Measurements from ENCODE around the gene LRRN4CL. TPM values are rescaled to one million over a fixed set of nuclear protein-coding genes. Genes with fewer than 3 reads are reported as not detected.
"Not testable (repeated sequence)": the region's sequence is repeated elsewhere in the genome, so short reads cannot be mapped to it uniquely, and the experiment has no call there.

LRRN4CL gene
- total and polyA plus RNA-seq, 8 donors: 1.6 to 20.0 (median 5.8) TPM

- DNase-seq: no peak
- intact Hi-C loops (cut with DNase I; ENCODE audit: low total_unique reads): no loop called here
- peak overlapping the region; percentile 92 to 99 (median 99) for H3K4me3 ChIP-seq
- TF ChIP-seq POLR2AphosphoS5 (IDR thresholded peaks at IDR 0.05): no peak
- H3K36me3 ChIP-seq: peaks cover 23 to 47% (median 45%) of the 10 kb centered on the region in 4 donors
- H3K4me1 ChIP-seq: peaks cover 20 to 56% (median 39%) of the 10 kb centered on the region in 4 donors
- H3K27ac ChIP-seq: peak overlapping the region; percentile 91 to 95 (median 93)
- no peaks in the 10 kb centered on the region for H3K9me3 ChIP-seq
- WGBS, 5 donors: 2 to 4% (median 3%) methylated on average over 9 to 16 of the region's 16 CpGs
- H3K27me3 ChIP-seq: no peaks in the 10 kb centered on the region
Measured at GRCh38 chr11:62678433-62678769, 10.9 kb downstream of the LRRN4CL start.

- TF ChIP-seq CTCF (IDR thresholded peaks at IDR 0.05) (no peak), POLR2A (IDR thresholded peaks at IDR 0.05) (no peak), POLR2AphosphoS5 (IDR thresholded peaks at IDR 0.05) (no peak), EP300 (IDR thresholded peaks at IDR 0.05) (no peak)
- H3K27ac ChIP-seq: peak overlapping the region in 4 of 5 donors; percentile 91 to 95 (median 94)
- peaks cover 27 to 63% (median 46%) of the 10 kb centered on the region in 4 donors for H3K4me1 ChIP-seq
- H3K36me3 ChIP-seq: peaks cover 23 to 51% (median 47%) of the 10 kb centered on the region in 4 donors
- no peaks in the 10 kb centered on the region for H3K9me3 ChIP-seq
- intact Hi-C loops (cut with DNase I; ENCODE audit: low total_unique reads): no loop called here
- no peak for DNase-seq
- no peaks in the 10 kb centered on the region for H3K27me3 ChIP-seq
- H3K4me3 ChIP-seq: peak overlapping the region in 3 of 4 donors; percentile 92 to 99 (median 99)
- WGBS, 5 donors: 72 to 79% (median 77%) methylated on average over 15 of the region's 15 CpGs
Measured at GRCh38 chr11:62677714-62678113, 11.6 kb downstream of the LRRN4CL start.

DNA sequence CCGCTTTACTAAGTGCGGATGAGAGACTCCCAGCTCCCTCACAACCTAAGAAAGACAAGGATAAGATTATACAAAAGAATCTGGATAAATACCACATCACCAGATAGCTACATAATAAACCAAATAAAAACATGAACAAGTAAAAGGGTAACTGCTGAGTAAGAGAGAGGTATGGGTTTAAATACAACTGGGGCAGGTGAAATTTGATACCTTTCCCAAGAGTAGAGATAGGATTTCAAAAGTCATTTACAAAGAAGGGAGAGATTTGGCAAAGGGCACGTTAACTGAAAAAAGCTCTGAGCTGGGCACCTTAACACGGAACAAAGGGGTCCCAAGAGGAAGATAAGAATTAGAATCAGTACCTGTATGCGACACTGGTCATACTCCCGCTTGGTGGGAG is 12.2 kb downstream of the LRRN4CL start:
- Histone ChIP-seq H3K4me1 (peaks cover 31 to 66% (median 51%) of the 10 kb centered on the region in 4 donors), H3K36me3 (peaks cover 23 to 51% (median 47%) of the 10 kb centered on the region in 4 donors), H3K27ac (no peak overlapping the region), H3K4me3 (peak overlapping the region in 2 of 4 donors; percentile 92 to 99), H3K9me3 (no peaks in the 10 kb centered on the region), H3K27me3 (no peaks in the 10 kb centered on the region)
- WGBS, 5 donors: 56 to 67% (median 61%) methylated on average over 6 of the region's 6 CpGs
- intact Hi-C loops (cut with DNase I; ENCODE audit: low total_unique reads): no loop called here
- no peak for DNase-seq
- TF ChIP-seq EP300 (IDR thresholded peaks at IDR 0.05) (no peak), POLR2AphosphoS5 (IDR thresholded peaks at IDR 0.05) (no peak), POLR2A (IDR thresholded peaks at IDR 0.05) (no peak), CTCF (IDR thresholded peaks at IDR 0.05) (no peak)

DNA sequence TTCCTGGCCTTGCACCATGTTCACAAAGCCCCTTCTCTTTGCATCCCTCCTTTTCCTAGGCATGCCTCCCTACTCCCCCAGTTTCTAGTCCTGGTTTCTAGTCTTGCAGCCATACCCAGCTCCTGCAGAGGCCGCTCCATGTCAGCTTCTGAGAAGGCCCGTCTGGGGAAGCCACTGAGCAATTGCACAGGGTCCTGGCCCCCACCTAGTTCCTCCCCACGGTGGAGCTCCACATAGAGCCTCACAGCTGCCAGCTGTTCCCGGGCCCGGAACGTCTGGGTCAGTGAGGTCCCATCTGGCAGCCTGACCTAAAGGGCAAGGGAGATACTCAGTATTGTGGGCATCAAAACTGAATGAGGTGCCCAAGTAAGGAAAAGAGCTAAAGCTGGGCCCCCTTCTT is 12.6 kb downstream of the LRRN4CL start:
- H3K9me3 ChIP-seq: no peaks in the 10 kb centered on the region
- H3K27ac ChIP-seq: no peak overlapping the region
- TF ChIP-seq CTCF (IDR thresholded peaks at IDR 0.05): no peak
- TF ChIP-seq POLR2AphosphoS5 (IDR thresholded peaks at IDR 0.05): no peak
- TF ChIP-seq POLR2A (IDR thresholded peaks at IDR 0.05): no peak
- no peak for TF ChIP-seq EP300 (IDR thresholded peaks at IDR 0.05)
- 33 to 57% (median 42%) methylated on average over 2 to 6 of the region's 6 CpGs for WGBS, 5 donors
- peaks cover 23 to 51% (median 47%) of the 10 kb centered on the region in 4 donors for H3K36me3 ChIP-seq
- intact Hi-C loops (cut with DNase I; ENCODE audit: low total_unique reads): no loop called here
- no peak overlapping the region for H3K4me3 ChIP-seq
- no peaks in the 10 kb centered on the region for H3K27me3 ChIP-seq
- peaks cover 31 to 69% (median 52%) of the 10 kb centered on the region in 4 donors for H3K4me1 ChIP-seq
- DNase-seq: no peak

GRCh38 chr11:62675415-62675814 is 13.9 kb downstream of the LRRN4CL start:
- intact Hi-C loops (cut with DNase I; ENCODE audit: low total_unique reads); H3K27ac ChIP-seq; H3K27me3 ChIP-seq; DNase-seq; H3K4me3 ChIP-seq; H3K9me3 ChIP-seq: not testable (repeated sequence)
- 93 to 97% (median 94%) methylated on average over 10 of the region's 10 CpGs for WGBS, 5 donors
- Histone ChIP-seq H3K4me1 (peaks cover 37 to 70% (median 58%) of the 10 kb centered on the region in 4 donors), H3K36me3 (peaks cover 23 to 51% (median 47%) of the 10 kb centered on the region in 4 donors)
